ENCODE data around the gene NDUFA8.

DNA sequence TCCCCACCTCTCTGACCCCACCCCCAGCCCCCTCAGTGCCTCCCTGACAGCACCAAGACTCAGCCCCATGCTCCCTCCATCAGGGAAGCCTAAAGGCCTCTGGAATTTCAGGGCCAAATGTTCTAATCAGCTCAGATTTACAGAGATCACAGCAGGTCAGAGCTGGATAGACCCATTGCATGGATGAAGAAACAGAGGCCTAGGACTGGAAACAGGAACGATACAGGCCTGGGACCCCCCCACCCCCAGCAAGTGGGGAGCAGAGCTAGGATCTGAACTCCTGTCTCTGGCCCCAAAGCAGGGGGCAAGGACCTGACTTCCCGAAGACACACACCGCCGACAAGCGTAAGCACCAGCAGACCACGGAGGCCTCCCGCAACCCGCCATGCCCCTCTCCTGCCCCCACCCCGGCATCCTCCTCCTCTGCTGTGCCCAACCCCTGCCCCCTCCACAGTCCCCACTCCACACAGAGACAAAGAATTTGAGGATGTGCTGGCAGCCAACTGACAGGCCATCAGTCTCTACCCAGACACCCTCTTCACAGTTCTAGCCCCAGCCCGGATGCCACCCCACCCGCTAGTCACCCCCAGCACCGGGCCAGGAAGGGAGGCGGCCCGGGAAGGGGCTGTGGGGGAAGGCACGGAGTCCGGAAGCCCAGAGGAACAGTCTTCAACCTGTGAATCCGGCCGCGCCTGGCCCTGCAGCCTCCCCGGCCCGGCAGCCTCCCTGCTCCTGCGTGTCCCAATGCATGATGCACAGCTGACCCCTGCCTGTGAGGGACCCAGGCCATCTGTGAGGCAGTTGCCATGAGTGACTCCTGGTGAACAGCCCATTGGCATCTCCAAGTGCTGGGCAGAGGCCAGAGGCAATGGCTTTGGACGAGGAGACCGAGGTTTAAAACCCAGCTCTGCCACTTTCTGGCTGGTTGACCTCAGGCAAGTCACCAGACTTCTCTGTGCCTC lies 31.3 kb downstream of the NDUFA8 start:
- TF ChIP-seq, protein P1, sequence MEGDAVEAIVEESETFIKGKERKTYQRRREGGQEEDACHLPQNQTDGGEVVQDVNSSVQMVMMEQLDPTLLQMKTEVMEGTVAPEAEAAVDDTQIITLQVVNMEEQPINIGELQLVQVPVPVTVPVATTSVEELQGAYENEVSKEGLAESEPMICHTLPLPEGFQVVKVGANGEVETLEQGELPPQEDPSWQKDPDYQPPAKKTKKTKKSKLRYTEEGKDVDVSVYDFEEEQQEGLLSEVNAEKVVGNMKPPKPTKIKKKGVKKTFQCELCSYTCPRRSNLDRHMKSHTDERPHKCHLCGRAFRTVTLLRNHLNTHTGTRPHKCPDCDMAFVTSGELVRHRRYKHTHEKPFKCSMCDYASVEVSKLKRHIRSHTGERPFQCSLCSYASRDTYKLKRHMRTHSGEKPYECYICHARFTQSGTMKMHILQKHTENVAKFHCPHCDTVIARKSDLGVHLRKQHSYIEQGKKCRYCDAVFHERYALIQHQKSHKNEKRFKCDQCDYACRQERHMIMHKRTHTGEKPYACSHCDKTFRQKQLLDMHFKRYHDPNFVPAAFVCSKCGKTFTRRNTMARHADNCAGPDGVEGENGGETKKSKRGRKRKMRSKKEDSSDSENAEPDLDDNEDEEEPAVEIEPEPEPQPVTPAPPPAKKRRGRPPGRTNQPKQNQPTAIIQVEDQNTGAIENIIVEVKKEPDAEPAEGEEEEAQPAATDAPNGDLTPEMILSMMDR (IDR thresholded peaks at IDR 0.05 in 2 of 3, conservative IDR thresholded peaks at IDR 0.05 in 1 of 3; ENCODE audit: control insufficient read depth in 2 of 3, extremely low read depth in 1 of 3, insufficient read depth in 1 of 3, low read depth in 3 of 3, low read length in 3 of 3) = no peak
- TF ChIP-seq EGR1 (IDR thresholded peaks at IDR 0.05; ENCODE audit: borderline replicate concordance in 1 of 2, low read depth in 2 of 2, low read length in 2 of 2) = no peak
- TF ChIP-seq NFYA (IDR thresholded peaks at IDR 0.05; ENCODE audit: borderline replicate concordance, low read depth, low read length) = no peak
- no peak for TF ChIP-seq POLR2A (IDR thresholded peaks at IDR 0.05; ENCODE audit: low read depth, low read length)
- no peak for TF ChIP-seq POLR2AphosphoS5 (IDR thresholded peaks at IDR 0.05; ENCODE audit: low read length)
- no peak for TF ChIP-seq JUNB (IDR thresholded peaks at IDR 0.05)
- no peak for TF ChIP-seq WRNIP1 (IDR thresholded peaks at IDR 0.05; ENCODE audit: borderline replicate concordance, low read depth, low read length)
- no peak for TF ChIP-seq ZNF274 (IDR thresholded peaks at IDR 0.05; ENCODE audit: insufficient read depth, insufficient read length)
- no peak for TF ChIP-seq TCF7 (IDR thresholded peaks at IDR 0.05; ENCODE audit: borderline replicate concordance)
- TF ChIP-seq CEBPB (IDR thresholded peaks at IDR 0.05; ENCODE audit: borderline replicate concordance in 1 of 2, low read depth in 2 of 2, low read length in 2 of 2) = no peak
- no peak for TF ChIP-seq MXI1 (IDR thresholded peaks at IDR 0.05; ENCODE audit: low read depth, low read length)
- no peak for TF ChIP-seq SIX5 (IDR thresholded peaks at IDR 0.05; ENCODE audit: low read depth, low read length, severe bottlenecking)
- TF ChIP-seq, protein P2, sequence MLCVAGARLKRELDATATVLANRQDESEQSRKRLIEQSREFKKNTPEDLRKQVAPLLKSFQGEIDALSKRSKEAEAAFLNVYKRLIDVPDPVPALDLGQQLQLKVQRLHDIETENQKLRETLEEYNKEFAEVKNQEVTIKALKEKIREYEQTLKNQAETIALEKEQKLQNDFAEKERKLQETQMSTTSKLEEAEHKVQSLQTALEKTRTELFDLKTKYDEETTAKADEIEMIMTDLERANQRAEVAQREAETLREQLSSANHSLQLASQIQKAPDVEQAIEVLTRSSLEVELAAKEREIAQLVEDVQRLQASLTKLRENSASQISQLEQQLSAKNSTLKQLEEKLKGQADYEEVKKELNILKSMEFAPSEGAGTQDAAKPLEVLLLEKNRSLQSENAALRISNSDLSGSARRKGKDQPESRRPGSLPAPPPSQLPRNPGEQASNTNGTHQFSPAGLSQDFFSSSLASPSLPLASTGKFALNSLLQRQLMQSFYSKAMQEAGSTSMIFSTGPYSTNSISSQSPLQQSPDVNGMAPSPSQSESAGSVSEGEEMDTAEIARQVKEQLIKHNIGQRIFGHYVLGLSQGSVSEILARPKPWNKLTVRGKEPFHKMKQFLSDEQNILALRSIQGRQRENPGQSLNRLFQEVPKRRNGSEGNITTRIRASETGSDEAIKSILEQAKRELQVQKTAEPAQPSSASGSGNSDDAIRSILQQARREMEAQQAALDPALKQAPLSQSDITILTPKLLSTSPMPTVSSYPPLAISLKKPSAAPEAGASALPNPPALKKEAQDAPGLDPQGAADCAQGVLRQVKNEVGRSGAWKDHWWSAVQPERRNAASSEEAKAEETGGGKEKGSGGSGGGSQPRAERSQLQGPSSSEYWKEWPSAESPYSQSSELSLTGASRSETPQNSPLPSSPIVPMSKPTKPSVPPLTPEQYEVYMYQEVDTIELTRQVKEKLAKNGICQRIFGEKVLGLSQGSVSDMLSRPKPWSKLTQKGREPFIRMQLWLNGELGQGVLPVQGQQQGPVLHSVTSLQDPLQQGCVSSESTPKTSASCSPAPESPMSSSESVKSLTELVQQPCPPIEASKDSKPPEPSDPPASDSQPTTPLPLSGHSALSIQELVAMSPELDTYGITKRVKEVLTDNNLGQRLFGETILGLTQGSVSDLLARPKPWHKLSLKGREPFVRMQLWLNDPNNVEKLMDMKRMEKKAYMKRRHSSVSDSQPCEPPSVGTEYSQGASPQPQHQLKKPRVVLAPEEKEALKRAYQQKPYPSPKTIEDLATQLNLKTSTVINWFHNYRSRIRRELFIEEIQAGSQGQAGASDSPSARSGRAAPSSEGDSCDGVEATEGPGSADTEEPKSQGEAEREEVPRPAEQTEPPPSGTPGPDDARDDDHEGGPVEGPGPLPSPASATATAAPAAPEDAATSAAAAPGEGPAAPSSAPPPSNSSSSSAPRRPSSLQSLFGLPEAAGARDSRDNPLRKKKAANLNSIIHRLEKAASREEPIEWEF (IDR thresholded peaks at IDR 0.05; ENCODE audit: insufficient replicate concordance, low read depth, low read length) = no peak
- TF ChIP-seq RFX5 (IDR thresholded peaks at IDR 0.05; ENCODE audit: low read depth, low read length) = no peak

Data from GM12878 (cell line).